Heart right ventricle (tissue), 16 donors: ENCODE results near the gene MEIS3. TPM values are rescaled to one million over a fixed set of nuclear protein-coding genes. Genes with fewer than 3 reads are reported as not detected.

Source experiments
- ATAC-seq, 8 donors: fragments of 200-7000 bp; cut with Tn5 transposase; one replicate each; pipeline ENCODE4 v1.9.1; 2020; ENCODE audit warnings: mild to moderate bottlenecking in 8 of 8, moderate library complexity in 8 of 8, moderate number of reproducible peaks in 1 of 8
- DNase-seq, 2 donors: peaks; one replicate each; pipeline ENCODE4 v3.0.0-alpha.2; 2020
- H3K27ac ChIP-seq, 10 donors: fragments of 200-600 bp; sonication (generic) in 2 of 10; one replicate each; pipeline versions ENCODE4 v1.5.0 to v1.8.0; 2020 to 2022; ENCODE audit warnings: mild to moderate bottlenecking in 3 of 10
- H3K27me3 ChIP-seq, 7 donors: fragments of 200-600 bp; one replicate each; pipeline ENCODE4 v1.8.0; 2021 to 2022; ENCODE audit warnings: mild to moderate bottlenecking in 2 of 7
- H3K36me3 ChIP-seq, 9 donors: fragments of 200-600 bp; sonication (generic) in 1 of 9; one replicate each; pipeline versions ENCODE4 v1.5.0 to v1.8.0; 2020 to 2022; ENCODE audit warnings: mild to moderate bottlenecking in 2 of 9
- H3K4me1 ChIP-seq, 9 donors: fragments of 200-600 bp; sonication (generic) in 1 of 9; one replicate each; pipeline versions ENCODE4 v1.5.0 to v1.8.0; 2020 to 2022; ENCODE audit warnings: mild to moderate bottlenecking in 4 of 9
- H3K4me3 ChIP-seq, 10 donors: fragments of 200-600 bp; sonication (generic) in 2 of 10; one replicate each; pipeline versions ENCODE4 v1.5.0 to v1.8.0; 2020 to 2022; ENCODE audit warnings: mild to moderate bottlenecking in 7 of 10, moderate library complexity in 2 of 10
- H3K9me3 ChIP-seq, 11 donors: fragments of 200-600 bp in 10 of 11; sonication (generic) in 2 of 11; one replicate each; pipeline versions ENCODE4 v1.5.0 to v1.8.0; 2013 to 2022; ENCODE audit warnings: mild to moderate bottlenecking in 2 of 11, control low read depth in 1 of 11, moderate library complexity in 1 of 11
- CTCF ChIP-seq, 9 donors: fragments of 200-600 bp; sonication (generic) in 2 of 9; IDR thresholded peaks; one replicate each; pipeline versions ENCODE4 v1.5.0 to v1.8.0; 2021 to 2022; ENCODE audit warnings: antibody characterized with exemption in 9 of 9, mild to moderate bottlenecking in 5 of 9, moderate library complexity in 1 of 9
- WGBS, 2 donors: extraction: QIAGEN DNeasy Blood & Tissue Kit; methylation state at CpG; one replicate each; pipeline ENCODE4 v1.1.7; 2013; ENCODE audit warnings: inconsistent platforms in 1 of 2; 5-methylcytosine and 5-hydroxymethylcytosine counted together
- intact Hi-C, 10 donors: fragments of 100-400 bp; cut with DNase I; formaldehyde crosslinking; loops; one replicate each; pipeline versions ENCODE4 v1.11.1 to v1.14.2; 2022
- polyA plus RNA-seq, 2 donors: library from polyadenylated mRNA; stranded (reverse); fragments of 200-250 nt; gene quantifications; one replicate each; pipeline ENCODE4 v1.2.3, GENCODE V29; 2013
- total RNA-seq, 10 donors: library from RNA; stranded (reverse); fragmentation: NEBNext Ultra II Directional in 3 of 10; extraction: Animal tissue kit (Norgen Biotek cat#: 25700) in 3 of 10; gene quantifications; one replicate each; pipeline versions ENCODE4 v1.2.1 to v1.2.4, GENCODE V29; 2021 to 2023
- donor health status: Arrhythmogenic right ventricular cardiomyopathy.
- donor health status: ischemic (EF 13 %, LVEDD 7.1; RV severe dilation, severe dysfunction).
- donor health status: healthy with polysubstance abuse.
- donor health status: DM: no; HTN: yes; CAD: no.
- donor health status: DM: no; HTN: no; CAD: no.
- donor health status: ischemic (EF 25% LVEDD 6.9; RV normal size, moderate dysfunction).
- donor health status: ischemic (EF 25% LVEDD 5.7; RV mildly dilated, moderate dysfunction).
- donor health status: healthy.
- donor health status: DM: yes; HTN: yes; CAD: no.
- donor health status: Ischemic cardiomyopathy.
- donor health status: ischemic (EF 35%, LVEDD 5.7; RV mildly dilated, moderate dysfunction).
- donor health status: nonischemic (EF 11% LVEDD 7.7; RV severe dilation, severe dysfunction).
- donor health status: DM: yes; HTN: yes; CAD: no.
- donor health status: PGD.
- donor health status: ischemic (EF 29% LVEDD 5.4; RV normal size, mild dysfunction).
- donor health status: nonischemic (EF 23%, LVEDD 6.1; RV moderate dilation, normal function).

MEIS3 gene
- total and polyA plus RNA-seq, 12 donors = 0.71 to 7.2 (median 2.5) TPM

GRCh38 chr19:47375694-47376588 is 43.4 kb downstream of the MEIS3 start:
- intact Hi-C loops = no loop called here
- DNase-seq = no peak

GRCh38 chr19:47374876-47375693 is 44.2 kb downstream of the MEIS3 start:
- DNase-seq (no peak), ATAC-seq (no peak)
- Histone ChIP-seq H3K27ac (no peak overlapping the region), H3K4me1 (peaks cover 0 to 17% (median 6%) of the 10 kb centered on the region in 9 donors), H3K4me3 (no peak overlapping the region), H3K9me3 (no peaks in the 10 kb centered on the region), H3K36me3 (peaks cover 0 to 99% (median 45%) of the 10 kb centered on the region in 9 donors), H3K27me3 (no peaks in the 10 kb centered on the region)
- intact Hi-C loops = no loop called here
- 95% methylated on average over 30 of the region's 30 CpGs for WGBS, 2 donors
- TF ChIP-seq CTCF (IDR thresholded peaks at IDR 0.05) = no peak

More at GRCh38 chr19:47375694-47376588, 43.4 kb downstream of the MEIS3 start:
- no peaks in the 10 kb centered on the region for H3K9me3 ChIP-seq
- WGBS, 2 donors = 96% methylated on average over 30 of the region's 30 CpGs
- H3K4me3 ChIP-seq = no peak overlapping the region
- H3K36me3 ChIP-seq = peaks cover 0 to 99% (median 49%) of the 10 kb centered on the region in 9 donors
- H3K27me3 ChIP-seq = no peaks in the 10 kb centered on the region
- no peak for ATAC-seq
- no peak for TF ChIP-seq CTCF (IDR thresholded peaks at IDR 0.05)
- H3K27ac ChIP-seq = peak overlapping the region in 1 of 10 donors; percentile 26
- peaks cover 0 to 17% (median 4%) of the 10 kb centered on the region in 9 donors for H3K4me1 ChIP-seq

- Histone ChIP-seq H3K27ac (no peak overlapping the region), H3K4me1 (peaks cover 0 to 19% (median 6%) of the 10 kb centered on the region in 9 donors), H3K27me3 (no peaks in the 10 kb centered on the region), H3K4me3 (no peak overlapping the region), H3K36me3 (peaks cover 0 to 100% (median 52%) of the 10 kb centered on the region in 9 donors), H3K9me3 (no peaks in the 10 kb centered on the region)
- WGBS, 2 donors = 92% methylated on average over 33 of the region's 33 CpGs
- TF ChIP-seq CTCF (IDR thresholded peaks at IDR 0.05) = no peak
- ATAC-seq = no peak
- intact Hi-C loops = no loop called here
- no peak for DNase-seq
Observed at GRCh38 chr19:47373246-47374240, 45.8 kb downstream of the MEIS3 start.
